ENCODE measurements around the gene CDA. TPM values are rescaled to one million over a fixed set of nuclear protein-coding genes. Genes with fewer than 3 reads are reported as not detected.

Gene CDA
- total RNA-seq, 1 donor from 2014 or later: 10.1 TPM

GRCh38 chr1:20587661-20588053 is 1.2 kb upstream of the CDA start:
- no peak for DNase-seq (ENCODE audit: low spot score in 2 of 2)
- intact Hi-C loops (cut with DNase I): no loop called here
- Histone ChIP-seq H3K4me1 (no peaks in the 10 kb centered on the region), H3K36me3 (no peaks in the 10 kb centered on the region), H3K27ac (no peak overlapping the region), H3K27me3 (no peaks in the 10 kb centered on the region), H3K9me3 (no peaks in the 10 kb centered on the region), H3K4me3 (no peak overlapping the region)
- no peak for TF ChIP-seq CTCF (IDR thresholded peaks at IDR 0.05)

- Histone ChIP-seq H3K4me3 (peak overlapping the region in 1 of 2 donors; percentile 19), H3K27me3 (no peaks in the 10 kb centered on the region), H3K27ac (peak overlapping the region; percentile 31 to 37), H3K4me1 (no peaks in the 10 kb centered on the region), H3K36me3 (no peaks in the 10 kb centered on the region), H3K9me3 (no peaks in the 10 kb centered on the region)
- intact Hi-C loops (cut with DNase I): no loop called here
- TF ChIP-seq CTCF (IDR thresholded peaks at IDR 0.05): no peak
- DNase-seq (ENCODE audit: low spot score in 2 of 2): no peak
Observed at GRCh38 chr1:20589331-20590278, 708 bp downstream of the CDA start.

- no peak for DNase-seq (ENCODE audit: low spot score in 2 of 2)
- Histone ChIP-seq H3K4me1 (no peaks in the 10 kb centered on the region), H3K4me3 (no peak overlapping the region), H3K27ac (no peak overlapping the region), H3K36me3 (no peaks in the 10 kb centered on the region), H3K9me3 (no peaks in the 10 kb centered on the region), H3K27me3 (no peaks in the 10 kb centered on the region)
- no peak for TF ChIP-seq CTCF (IDR thresholded peaks at IDR 0.05)
- intact Hi-C loops (cut with DNase I): no loop called here
Observed at GRCh38 chr1:20590306-20590777, 1.4 kb downstream of the CDA start.

- DNase-seq (ENCODE audit: low spot score in 2 of 2): no peak
- TF ChIP-seq CTCF (IDR thresholded peaks at IDR 0.05): no peak
- intact Hi-C loops (cut with DNase I): no loop called here
- H3K4me3 ChIP-seq: no peak overlapping the region
- H3K4me1 ChIP-seq: no peaks in the 10 kb centered on the region
- no peaks in the 10 kb centered on the region for H3K36me3 ChIP-seq
- H3K27ac ChIP-seq: no peak overlapping the region
- no peaks in the 10 kb centered on the region for H3K27me3 ChIP-seq
- no peaks in the 10 kb centered on the region for H3K9me3 ChIP-seq
Observed at GRCh38 chr1:20593756-20594155, 4.9 kb downstream of the CDA start.

GRCh38 chr1:20594746-20595145 is 5.8 kb downstream of the CDA start:
- Histone ChIP-seq H3K36me3 (no peaks in the 10 kb centered on the region), H3K4me1 (no peaks in the 10 kb centered on the region), H3K4me3 (no peak overlapping the region), H3K27me3 (no peaks in the 10 kb centered on the region), H3K27ac (no peak overlapping the region), H3K9me3 (no peaks in the 10 kb centered on the region)
- DNase-seq (ENCODE audit: low spot score in 2 of 2): no peak
- TF ChIP-seq CTCF (IDR thresholded peaks at IDR 0.05): no peak
- intact Hi-C loops (cut with DNase I): no loop called here

All from ascending aorta (tissue), 2 donors.